ENCODE data around the gene IL21.

- TF ChIP-seq CTCF (IDR thresholded peaks at IDR 0.05 in 8 of 11, conservative IDR thresholded peaks at IDR 0.05 in 3 of 11) (no peak), POLR2A (IDR thresholded peaks at IDR 0.05) (no peak), POLR2AphosphoS5 (IDR thresholded peaks at IDR 0.05) (no peak)
These were observed 12.3 kb upstream of the IL21 start for GRCh38 chr4:122633211-122633610.

Measured in spleen (tissue), 7 donors.